HG03565 (cell line): ENCODE data around the gene KLHL22.
"Not testable (repeated sequence)": the region's sequence is repeated elsewhere in the genome, so short reads cannot be mapped to it uniquely, and the experiment has no call there.

ENCODE experiments used
- ATAC-seq: cut with Tn5 transposase; IDR thresholded peaks from one replicate; pipeline ENCODE4 v1.9.1; 2021; ENCODE audit warnings: mild to moderate bottlenecking, moderate library complexity; ENCODE audit not compliant: unreplicated experiment

KLHL22 gene

GRCh38 chr22:20472629-20473442 lies 22.8 kb downstream of the KLHL22 start:
- no peak for ATAC-seq

GRCh38 chr22:20471126-20471833 lies 24.3 kb downstream of the KLHL22 start:
- no peak for ATAC-seq

- ATAC-seq, result not testable (repeated sequence)
Observed at GRCh38 chr22:20470525-20470924, 25.1 kb downstream of the KLHL22 start.

GRCh38 chr22:20469110-20469868 lies 26.3 kb downstream of the KLHL22 start:
- ATAC-seq, result no peak

- ATAC-seq, result no peak
Observed at GRCh38 chr22:20466659-20467379, 28.8 kb downstream of the KLHL22 start.

- ATAC-seq, result no peak
Observed at GRCh38 chr22:20465759-20466077, 29.9 kb downstream of the KLHL22 start.

- ATAC-seq, result no peak
Observed at GRCh38 chr22:20464912-20465758, 30.5 kb downstream of the KLHL22 start.

- no peak for ATAC-seq
Observed at GRCh38 chr22:20464096-20464614, 31.4 kb downstream of the KLHL22 start.

- ATAC-seq, result no peak
Observed at GRCh38 chr22:20463324-20464095, 32.1 kb downstream of the KLHL22 start.

- ATAC-seq, result no peak
Observed at GRCh38 chr22:20459862-20460261, 35.7 kb downstream of the KLHL22 start.

- ATAC-seq, result no peak
Observed at GRCh38 chr22:20459152-20459542, 36.4 kb downstream of the KLHL22 start.

GRCh38 chr22:20458530-20459151 lies 37.0 kb downstream of the KLHL22 start:
- ATAC-seq, result no peak

- ATAC-seq, result no peak
Observed at GRCh38 chr22:20457506-20458240, 37.9 kb downstream of the KLHL22 start.

GRCh38 chr22:20456722-20457076 lies 38.9 kb downstream of the KLHL22 start:
- no peak for ATAC-seq

GRCh38 chr22:20456064-20456721 lies 39.4 kb downstream of the KLHL22 start:
- ATAC-seq, result no peak

GRCh38 chr22:20455709-20456063 lies 39.9 kb downstream of the KLHL22 start:
- ATAC-seq, result no peak

- ATAC-seq, result no peak
Observed at GRCh38 chr22:20453222-20453621, 42.4 kb downstream of the KLHL22 start.

- no peak for ATAC-seq
Observed at GRCh38 chr22:20451920-20452319, 43.7 kb downstream of the KLHL22 start.
